Measurements from ENCODE around the gene SLX9. TPM values are rescaled to one million over a fixed set of nuclear protein-coding genes. Genes with fewer than 3 reads are reported as not detected.

Gene SLX9
- total RNA-seq, 1 donor from 2014 or later: 24.0 TPM

DNA sequence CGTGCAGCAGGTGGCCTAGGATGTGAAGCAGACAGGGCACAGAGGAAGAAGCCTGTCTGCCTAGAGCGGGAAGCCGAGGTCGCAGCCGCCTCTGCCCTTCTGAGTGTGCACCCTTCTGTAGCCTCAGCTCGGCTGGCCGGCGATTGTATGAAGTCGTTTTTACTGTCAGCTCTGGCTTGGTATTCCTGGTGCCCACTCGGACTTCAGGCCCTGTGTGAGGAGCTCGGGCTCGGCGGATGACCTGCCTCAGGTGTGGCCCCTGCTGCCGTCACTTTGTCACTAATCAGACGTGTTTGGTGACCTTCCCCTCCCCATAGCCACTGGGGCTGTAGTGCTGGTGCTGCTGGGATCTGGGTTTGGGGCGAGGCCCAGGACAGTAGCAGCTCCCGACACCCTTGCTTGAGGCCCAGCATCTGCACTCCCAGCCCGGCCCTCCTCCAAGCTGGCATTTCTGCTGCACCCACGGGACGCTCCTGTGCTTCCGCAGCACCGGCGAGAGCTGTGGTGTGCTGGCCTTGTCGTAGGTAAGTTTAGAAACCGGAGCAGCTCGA is 18.1 kb downstream of the SLX9 start:
- no peaks in the 10 kb centered on the region for H3K9me3 Mint-ChIP-seq (ENCODE audit: low read depth)
- H3K27ac Mint-ChIP-seq (ENCODE audit: unreplicated experiment): peak overlapping the region; percentile 96
- peak; percentile 90 for DNase-seq (ENCODE audit: low spot score)
- H3K4me1 Mint-ChIP-seq (ENCODE audit: low read depth): peaks cover 72% of the 10 kb centered on the region
- H3K27me3 Mint-ChIP-seq (ENCODE audit: low read depth): no peaks in the 10 kb centered on the region
- TF ChIP-seq, protein P1, sequence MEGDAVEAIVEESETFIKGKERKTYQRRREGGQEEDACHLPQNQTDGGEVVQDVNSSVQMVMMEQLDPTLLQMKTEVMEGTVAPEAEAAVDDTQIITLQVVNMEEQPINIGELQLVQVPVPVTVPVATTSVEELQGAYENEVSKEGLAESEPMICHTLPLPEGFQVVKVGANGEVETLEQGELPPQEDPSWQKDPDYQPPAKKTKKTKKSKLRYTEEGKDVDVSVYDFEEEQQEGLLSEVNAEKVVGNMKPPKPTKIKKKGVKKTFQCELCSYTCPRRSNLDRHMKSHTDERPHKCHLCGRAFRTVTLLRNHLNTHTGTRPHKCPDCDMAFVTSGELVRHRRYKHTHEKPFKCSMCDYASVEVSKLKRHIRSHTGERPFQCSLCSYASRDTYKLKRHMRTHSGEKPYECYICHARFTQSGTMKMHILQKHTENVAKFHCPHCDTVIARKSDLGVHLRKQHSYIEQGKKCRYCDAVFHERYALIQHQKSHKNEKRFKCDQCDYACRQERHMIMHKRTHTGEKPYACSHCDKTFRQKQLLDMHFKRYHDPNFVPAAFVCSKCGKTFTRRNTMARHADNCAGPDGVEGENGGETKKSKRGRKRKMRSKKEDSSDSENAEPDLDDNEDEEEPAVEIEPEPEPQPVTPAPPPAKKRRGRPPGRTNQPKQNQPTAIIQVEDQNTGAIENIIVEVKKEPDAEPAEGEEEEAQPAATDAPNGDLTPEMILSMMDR (IDR thresholded peaks at IDR 0.05): no peak
- peaks cover 10% of the 10 kb centered on the region for H3K36me3 Mint-ChIP-seq (ENCODE audit: low read depth)
- no peak overlapping the region for H3K4me3 Mint-ChIP-seq (ENCODE audit: unreplicated experiment)

DNA sequence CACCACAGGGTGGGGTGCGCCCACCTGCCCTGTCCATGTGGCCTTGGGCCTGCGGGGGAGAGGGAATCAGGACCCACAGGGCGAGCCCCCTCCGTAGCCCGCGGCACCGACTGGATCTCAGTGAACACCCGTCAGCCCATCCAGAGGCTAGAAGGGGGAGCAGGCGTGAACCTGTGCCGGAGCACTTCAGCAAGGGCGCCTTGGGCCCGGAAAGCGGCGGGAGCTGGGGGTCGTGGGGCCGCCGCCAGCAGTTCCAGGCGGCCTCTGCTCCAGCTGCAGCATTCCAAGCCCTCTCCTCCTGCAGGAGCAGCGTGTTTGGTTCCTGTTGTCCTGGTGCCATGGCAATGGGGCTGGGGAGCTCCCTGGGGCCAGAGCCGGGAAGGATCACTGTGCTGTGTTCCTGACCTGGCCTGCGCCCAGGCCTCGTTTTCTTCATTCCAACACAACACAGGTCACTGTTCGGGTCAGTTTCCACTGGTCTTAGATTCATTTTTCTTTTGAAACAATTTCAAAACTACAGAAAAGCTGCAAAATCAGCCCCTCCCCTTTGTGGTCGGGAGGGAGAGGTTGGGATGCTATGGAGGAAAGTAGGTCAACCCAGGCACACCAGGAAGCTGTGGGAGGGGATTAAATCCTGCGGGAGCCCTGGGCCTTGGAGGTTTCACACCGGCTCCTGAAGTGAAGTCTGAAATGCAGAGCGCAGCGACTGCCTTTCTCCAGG is 18.8 kb downstream of the SLX9 start:
- TF ChIP-seq, protein P1 (IDR thresholded peaks at IDR 0.05): no peak
- no peaks in the 10 kb centered on the region for H3K27me3 Mint-ChIP-seq (ENCODE audit: low read depth)
- peak overlapping the region; percentile 96 for H3K27ac Mint-ChIP-seq (ENCODE audit: unreplicated experiment)
- no peaks in the 10 kb centered on the region for H3K9me3 Mint-ChIP-seq (ENCODE audit: low read depth)
- H3K4me3 Mint-ChIP-seq (ENCODE audit: unreplicated experiment): peak overlapping the region; percentile 54
- peak; percentile 92 for DNase-seq (ENCODE audit: low spot score)
- peaks cover 10% of the 10 kb centered on the region for H3K36me3 Mint-ChIP-seq (ENCODE audit: low read depth)
- H3K4me1 Mint-ChIP-seq (ENCODE audit: low read depth): peaks cover 77% of the 10 kb centered on the region

DNA sequence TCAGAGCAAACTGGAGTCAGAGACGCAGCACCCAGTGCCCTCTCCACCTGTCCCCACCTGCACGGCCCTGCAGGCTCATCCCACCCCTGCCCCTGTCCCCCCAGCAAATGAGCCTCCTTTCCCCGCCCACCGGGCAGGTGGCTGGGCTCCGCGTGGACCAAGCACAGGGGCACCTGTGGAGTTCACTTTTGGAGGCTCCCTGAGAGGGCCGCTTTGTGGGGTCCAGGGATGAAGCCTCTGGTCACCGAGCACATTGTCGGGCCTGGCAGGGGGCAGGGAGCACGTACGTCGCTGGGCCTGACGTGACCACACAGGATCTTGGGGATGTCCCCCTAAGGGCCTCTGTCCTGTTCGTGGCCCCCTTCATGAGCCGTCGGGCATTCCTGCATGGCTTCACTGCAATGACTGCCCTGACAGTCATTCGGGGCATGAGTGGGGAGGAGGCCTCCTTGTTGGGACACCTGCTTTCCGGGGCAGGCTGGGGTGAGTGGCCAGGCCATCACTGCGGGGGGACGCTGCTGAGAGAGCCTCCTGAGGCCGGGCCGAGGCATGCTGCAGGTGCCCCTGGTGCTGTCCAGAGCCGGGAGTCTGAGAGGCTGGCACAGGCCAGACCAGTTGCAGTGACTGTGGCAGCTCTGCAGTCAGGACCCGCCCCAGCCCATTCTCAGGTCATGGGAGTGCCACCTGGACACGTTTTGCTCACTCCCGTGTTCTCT is 19.7 kb downstream of the SLX9 start:
- Mint-ChIP-seq H3K4me3 (ENCODE audit: unreplicated experiment) (no peak overlapping the region), H3K27me3 (ENCODE audit: low read depth) (no peaks in the 10 kb centered on the region), H3K36me3 (ENCODE audit: low read depth) (peaks cover 8% of the 10 kb centered on the region), H3K4me1 (ENCODE audit: low read depth) (peaks cover 82% of the 10 kb centered on the region), H3K27ac (ENCODE audit: unreplicated experiment) (peak overlapping the region; percentile 96), H3K9me3 (ENCODE audit: low read depth) (no peaks in the 10 kb centered on the region)
- DNase-seq (ENCODE audit: low spot score): peak; percentile 77
- TF ChIP-seq, protein P1 (IDR thresholded peaks at IDR 0.05): no peak

DNA sequence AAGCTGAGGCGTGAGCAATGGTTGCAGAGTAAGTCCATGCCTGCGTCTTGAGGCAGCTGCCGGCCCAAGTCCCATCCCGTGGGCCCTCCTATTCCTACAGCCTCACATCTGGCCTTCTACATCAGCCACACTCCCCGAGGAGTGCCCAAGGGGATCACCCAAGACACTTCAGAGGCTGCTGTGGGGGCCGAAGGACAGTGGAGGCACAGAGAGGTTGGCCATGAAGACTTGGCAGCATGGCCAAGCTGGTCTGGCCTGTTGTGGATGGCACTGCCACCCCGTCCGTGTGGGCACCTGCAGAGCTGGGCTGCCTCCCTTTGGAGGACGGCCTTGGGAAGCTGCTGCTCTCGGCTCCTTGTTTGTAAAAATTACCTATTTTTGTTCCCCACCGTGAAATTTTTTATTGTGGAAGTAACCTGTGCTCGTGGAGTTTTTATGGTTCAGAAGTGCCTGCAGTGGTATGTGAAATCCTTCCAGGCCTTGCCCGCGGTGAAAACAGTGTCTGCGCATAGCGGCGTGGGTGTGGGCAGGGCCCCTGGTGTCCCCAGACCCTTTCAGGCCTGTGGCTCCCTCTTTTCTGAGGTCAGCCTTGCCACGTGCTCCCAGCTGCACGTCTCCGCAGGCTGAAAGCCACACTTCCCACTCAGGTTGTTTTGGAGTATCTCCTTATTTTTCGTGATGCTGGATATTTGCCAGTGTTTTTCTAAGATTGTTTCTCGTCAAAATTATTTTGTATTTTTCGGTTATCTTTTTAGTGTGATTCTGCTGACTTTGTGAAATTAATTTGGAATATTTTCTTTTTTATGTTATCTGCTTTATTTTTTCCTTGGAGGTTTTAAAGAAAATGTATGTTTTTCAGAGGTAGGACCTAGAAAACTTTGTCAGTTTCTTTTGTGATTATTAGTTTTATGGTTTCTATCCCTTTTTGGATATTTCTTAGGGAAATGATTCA is 20.6 kb downstream of the SLX9 start:
- Mint-ChIP-seq H3K4me3 (ENCODE audit: unreplicated experiment) (no peak overlapping the region), H3K36me3 (ENCODE audit: low read depth) (peaks cover 13% of the 10 kb centered on the region), H3K4me1 (ENCODE audit: low read depth) (peaks cover 85% of the 10 kb centered on the region), H3K27ac (ENCODE audit: unreplicated experiment) (peak overlapping the region; percentile 41), H3K27me3 (ENCODE audit: low read depth) (no peaks in the 10 kb centered on the region), H3K9me3 (ENCODE audit: low read depth) (peaks cover 2% of the 10 kb centered on the region)
- TF ChIP-seq, protein P1 (IDR thresholded peaks at IDR 0.05): no peak
- no peak for DNase-seq (ENCODE audit: low spot score)
